Activated CD8-positive, alpha-beta memory T cell treated with anti-CD3 and anti-CD28 coated beads, Interleukin-2, amount 50 U/mL, for 1 hour (primary cell): ENCODE data around the gene SUMF2.
"Not testable (repeated sequence)": the region's sequence is repeated elsewhere in the genome, so short reads cannot be mapped to it uniquely, and the experiment has no call there.

ENCODE experiments used
- DNase-seq: peaks from one replicate; pipeline ENCODE4 v3.0.0-alpha.2; 2020; ENCODE audit errors: extremely low read depth

SUMF2 gene

GRCh38 chr7:56063882-56064625 lies at the start of gene SUMF2:
TSS of gene SUMF2 (plus strand) at chr7:56064286. CDS start at chr7:56064312, 26 bp downstream.
- DNase-seq = peak; percentile 71

DNA sequence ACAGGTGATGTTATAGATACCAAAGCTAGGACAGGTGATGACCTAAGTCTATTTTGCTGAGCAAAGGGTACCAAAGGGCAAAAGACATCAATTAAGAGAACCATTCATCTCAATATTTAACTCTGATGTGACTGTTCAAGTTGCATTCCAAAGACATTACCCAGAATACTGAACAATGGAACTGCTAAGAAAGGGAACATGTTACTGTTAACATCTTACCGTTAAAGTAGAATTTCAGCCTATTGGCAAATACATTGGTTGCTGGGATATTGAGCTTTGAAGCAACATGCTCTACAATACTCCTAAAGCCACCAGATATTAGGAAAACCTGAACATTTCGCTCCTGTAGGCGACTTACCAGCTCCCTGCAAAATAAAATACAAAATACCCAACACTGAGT lies 47.1 kb upstream of the SUMF2 start:
- not testable (repeated sequence) for DNase-seq

DNA sequence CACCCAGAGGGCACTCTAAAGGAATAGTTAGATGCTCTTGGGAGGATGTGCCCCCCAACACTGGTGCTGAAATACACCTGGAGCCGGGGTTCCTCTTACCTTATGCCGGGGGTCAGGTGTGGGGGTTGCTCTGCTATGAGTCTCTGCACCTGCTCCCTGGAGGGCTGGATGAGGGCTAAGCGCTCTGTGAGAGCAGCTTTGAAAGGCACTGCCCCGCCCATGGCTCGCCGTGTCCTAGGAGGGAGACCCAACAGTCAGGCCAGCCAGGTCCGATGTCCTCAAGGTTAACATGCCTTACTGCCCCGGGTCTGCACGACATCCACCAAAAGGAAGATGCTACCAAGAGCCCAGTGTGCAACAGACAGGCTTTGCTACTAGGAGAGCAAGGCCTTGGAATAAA lies 44.6 kb upstream of the SUMF2 start:
- no peak for DNase-seq

DNA sequence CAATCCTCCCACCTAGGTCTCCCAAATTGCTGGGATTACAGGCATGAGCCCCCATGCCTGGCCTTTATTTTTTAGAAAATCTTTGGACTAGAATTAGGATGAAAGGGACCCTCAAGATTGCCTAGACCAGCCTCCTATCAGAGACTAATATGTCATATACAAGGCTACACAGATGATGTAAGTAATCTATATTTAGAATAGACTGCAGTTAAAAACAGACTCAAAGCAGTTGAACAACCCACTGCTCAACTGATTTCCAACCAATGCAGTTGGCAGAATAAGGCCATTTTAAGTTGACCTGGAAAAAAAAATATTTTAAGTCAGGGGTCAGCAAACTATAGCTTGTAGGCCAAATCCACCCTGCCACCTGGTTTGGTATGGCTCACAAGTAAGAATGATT lies 40.6 kb upstream of the SUMF2 start:
- DNase-seq = no peak

GRCh38 chr7:56026538-56026937 lies 37.5 kb upstream of the SUMF2 start:
- no peak for DNase-seq

DNA sequence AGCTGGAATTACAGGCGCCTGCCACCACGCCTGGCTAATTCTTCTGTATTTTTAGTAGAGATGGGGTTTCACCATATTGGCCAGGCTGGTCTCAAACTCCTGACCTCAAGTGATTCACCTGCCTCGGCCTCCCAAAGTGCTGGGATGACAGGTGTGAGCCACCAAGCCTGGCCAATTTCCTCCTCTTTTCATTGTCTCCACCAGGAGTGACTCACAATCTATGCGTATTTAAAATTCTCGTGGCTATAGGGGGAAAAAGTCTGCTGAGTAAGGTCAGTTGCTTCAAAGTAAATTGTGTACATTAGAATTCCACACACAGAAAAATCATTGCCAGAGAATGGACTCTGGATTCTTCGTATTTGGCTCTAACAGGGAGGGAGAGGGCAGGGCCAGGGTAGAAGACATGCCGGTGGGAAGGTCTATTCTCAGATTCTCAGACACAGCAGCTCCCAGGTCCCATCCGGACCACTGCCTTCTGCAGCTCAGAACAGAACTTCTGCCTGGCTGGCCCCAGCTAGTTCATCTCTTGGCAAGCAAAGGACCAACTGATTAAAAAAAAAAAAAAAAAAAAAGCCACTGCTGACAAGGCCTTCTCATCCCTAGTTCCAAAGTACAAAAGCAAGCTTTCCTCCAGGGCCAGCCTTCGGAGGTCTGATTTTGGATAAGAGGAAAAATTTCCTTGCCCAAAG lies 35.0 kb upstream of the SUMF2 start:
- DNase-seq = no peak

DNA sequence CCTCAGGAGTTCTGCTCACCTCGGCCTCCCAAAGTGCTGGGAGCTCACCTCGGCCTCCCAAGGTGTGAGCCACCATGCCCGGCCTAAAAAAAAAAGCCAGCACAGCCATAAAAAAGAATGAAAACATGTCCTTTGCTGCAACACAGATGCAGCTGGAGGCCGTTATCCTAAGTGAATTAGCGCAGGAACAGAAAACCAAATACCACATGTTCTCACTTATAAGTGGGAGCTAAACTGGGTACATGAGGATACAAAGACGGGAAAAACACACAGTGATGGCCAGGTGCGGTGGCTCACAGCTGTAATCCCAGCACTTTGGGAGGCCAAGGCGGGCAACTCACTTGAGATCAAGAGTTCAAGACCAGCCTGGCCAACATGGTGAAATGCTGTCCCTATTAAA lies 33.7 kb upstream of the SUMF2 start:
- no peak for DNase-seq

- DNase-seq = not testable (repeated sequence)
Observed at GRCh38 chr7:56031556-56031955, 32.5 kb upstream of the SUMF2 start.

DNA sequence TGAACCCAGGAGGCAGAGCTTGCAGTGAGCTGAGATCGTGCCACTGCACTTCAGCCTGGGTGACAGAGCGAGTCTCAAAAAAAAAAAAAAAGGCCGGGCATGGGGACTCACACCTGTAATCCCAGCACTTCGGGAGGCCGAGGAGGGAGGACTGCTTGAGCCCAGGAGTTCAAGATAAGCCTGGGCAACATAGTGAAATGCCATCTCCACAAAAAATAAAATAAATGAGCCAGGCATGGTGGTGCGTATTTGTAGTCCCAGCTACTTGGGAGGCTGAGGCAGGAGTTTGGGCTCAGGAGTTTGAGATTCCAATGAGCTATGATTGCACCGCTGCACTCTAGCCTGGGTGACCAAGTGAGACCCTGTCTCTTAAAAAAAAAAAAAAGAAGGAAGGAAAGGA lies 31.5 kb upstream of the SUMF2 start:
- DNase-seq = not testable (repeated sequence)

- peak; percentile 9 for DNase-seq
Observed at GRCh38 chr7:56033671-56034432, 30.2 kb upstream of the SUMF2 start.

GRCh38 chr7:56040730-56041129 lies 23.4 kb upstream of the SUMF2 start:
- DNase-seq = no peak

- DNase-seq = not testable (repeated sequence)
Observed at GRCh38 chr7:56045758-56046157, 18.3 kb upstream of the SUMF2 start.

DNA sequence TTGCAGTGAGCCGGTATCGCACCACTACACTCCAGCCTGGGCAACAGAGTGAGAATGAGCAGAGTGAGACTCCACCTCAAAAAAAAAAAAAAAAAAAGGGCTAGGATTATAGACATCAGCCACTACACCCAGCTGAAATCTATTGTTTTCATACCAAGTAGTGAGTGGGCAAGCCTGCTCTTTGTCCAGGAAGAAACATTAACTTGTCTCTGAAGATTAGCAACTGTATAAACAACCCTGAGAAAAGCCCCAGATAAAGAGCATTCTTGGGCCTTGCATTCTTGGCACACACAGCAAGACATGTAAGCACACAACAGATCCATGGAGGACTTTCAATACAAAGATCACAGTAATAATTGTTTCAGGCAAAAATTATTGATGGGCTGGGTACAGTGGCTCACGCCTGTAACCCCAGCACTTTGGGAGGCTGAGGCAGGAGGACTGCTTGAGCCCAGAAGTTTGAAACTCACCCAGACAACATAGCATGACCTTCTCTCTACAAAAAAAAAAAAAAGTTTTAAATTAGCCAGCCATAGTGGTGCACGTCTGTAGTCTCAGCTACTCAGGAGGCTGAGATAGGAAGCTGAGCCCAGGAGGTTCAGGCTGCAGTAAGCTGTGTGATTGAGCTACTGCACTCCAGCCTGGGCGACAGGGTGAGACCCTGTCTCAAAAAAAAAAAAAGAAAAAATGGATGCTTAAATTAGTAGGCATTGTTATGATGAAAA lies 17.2 kb upstream of the SUMF2 start:
- no peak for DNase-seq

DNA sequence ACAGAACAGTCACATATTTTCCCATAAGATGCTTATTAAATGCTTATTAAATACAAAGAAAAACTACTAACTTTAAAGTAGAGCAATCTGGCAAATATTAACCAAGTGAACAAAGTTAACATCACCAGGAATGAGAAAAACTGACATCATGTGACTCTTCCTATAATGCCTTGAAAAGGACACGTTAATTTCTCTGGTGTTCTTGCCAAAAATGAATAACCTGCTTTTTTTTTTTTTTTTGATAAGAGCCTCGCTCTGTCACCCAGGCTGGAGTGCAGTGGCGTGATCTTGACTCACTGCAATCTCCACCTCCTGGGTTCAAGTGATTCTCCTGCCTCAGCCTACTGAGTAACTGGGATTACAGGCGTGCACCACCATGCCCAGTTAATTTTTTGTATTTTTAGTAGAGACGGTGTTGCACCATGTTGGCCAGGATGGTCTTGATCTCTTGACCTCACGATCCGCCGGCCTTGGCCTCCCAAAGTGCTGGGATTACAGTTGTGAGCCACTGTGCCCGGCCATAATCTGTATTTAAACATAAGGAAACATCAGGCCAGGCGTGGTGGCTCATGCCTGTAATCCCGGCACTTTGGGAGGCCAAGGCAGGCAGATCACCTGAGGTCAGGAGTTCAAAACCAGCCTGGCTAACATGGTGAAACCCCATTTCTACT lies 16.5 kb upstream of the SUMF2 start:
- not testable (repeated sequence) for DNase-seq

- DNase-seq = no peak
Observed at GRCh38 chr7:56048245-56048644, 15.8 kb upstream of the SUMF2 start.

DNA sequence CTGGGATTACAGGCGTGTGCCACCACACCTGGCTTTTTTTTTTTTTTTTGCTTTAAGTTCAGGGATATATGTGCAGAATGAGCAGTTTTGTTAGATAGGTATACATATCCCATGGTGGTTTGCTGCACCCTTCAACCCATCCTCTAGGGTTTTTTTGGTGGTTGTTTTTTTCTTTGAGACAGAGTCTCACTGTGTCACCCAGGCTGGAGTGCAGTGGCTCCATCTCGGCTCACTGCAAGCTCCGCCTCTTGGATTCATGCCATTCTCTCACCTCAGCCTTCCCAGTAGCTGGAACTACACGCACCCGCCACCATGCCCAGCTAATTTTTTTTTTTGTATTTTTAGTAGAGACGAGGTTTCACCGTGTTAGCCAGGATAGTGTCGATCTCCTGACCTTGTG lies 15.3 kb upstream of the SUMF2 start:
- DNase-seq = not testable (repeated sequence)

- DNase-seq = no peak
Observed at GRCh38 chr7:56051053-56051338, 13.1 kb upstream of the SUMF2 start.

- peak; percentile 77 for DNase-seq
Observed at GRCh38 chr7:56051339-56052191, 12.5 kb upstream of the SUMF2 start, which contains the start of the genes CCT6A and PSPH. TSS of gene CCT6A (plus strand) at chr7:56051765. CDS start at chr7:56051849, 84 bp downstream. TSS of gene PSPH (minus strand) at chr7:56051444. CDS start at chr7:56021212, 30,232 bp downstream.

- no peak for DNase-seq
Observed at GRCh38 chr7:56053379-56053778, 10.7 kb upstream of the SUMF2 start.

DNA sequence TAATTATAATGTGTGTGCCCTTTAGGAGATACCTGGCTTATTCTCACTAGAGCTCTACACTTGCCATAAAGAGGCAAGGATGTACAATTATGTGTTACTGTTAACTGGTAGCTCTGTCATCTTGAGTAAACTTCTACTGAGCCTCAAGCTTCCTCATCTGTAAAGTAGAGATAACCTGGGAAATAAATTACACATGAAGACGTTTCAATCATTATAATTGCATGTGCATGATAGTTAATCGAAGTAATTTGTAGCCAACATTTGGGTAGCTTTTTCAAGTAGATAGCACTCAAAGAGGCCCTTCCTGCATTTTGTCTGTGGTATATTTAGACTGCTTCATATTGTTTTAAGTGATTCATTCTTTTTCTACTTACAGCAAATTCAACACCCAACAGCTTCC lies 10.1 kb upstream of the SUMF2 start:
- DNase-seq = no peak
